Liver (tissue), 3 donors: Measurements from ENCODE around the gene UBE2Q2.

ENCODE experiments used
- ATF3 ChIP-seq: IDR thresholded peaks from 2 replicates; pipeline ENCODE4 v1.6.1; 2016; ENCODE audit warnings: antibody characterized with exemption
- CTCF ChIP-seq: fragments of 150-350 bp; IDR thresholded peaks from 2 replicates; pipeline ENCODE4 v1.5.1; 2017; ENCODE audit warnings: improper control_type of control experiment, low read depth, low read length; ENCODE audit not compliant: missing input control
- GABPA ChIP-seq, 2 donors: IDR thresholded peaks in 1 of 2; conservative IDR thresholded peaks in 1 of 2; 2 replicates each; pipeline ENCODE4 v1.6.1; 2016; ENCODE audit warnings: antibody characterized with exemption in 2 of 2, mild to moderate bottlenecking in 1 of 2, moderate library complexity in 1 of 2
- JUND ChIP-seq, 2 donors: IDR thresholded peaks; 2 replicates each; pipeline ENCODE4 v1.6.1; 2016; ENCODE audit warnings: antibody characterized with exemption in 2 of 2
- RAD21 ChIP-seq, 2 donors: IDR thresholded peaks; 2 replicates each; pipeline ENCODE4 v1.6.1; 2016; ENCODE audit warnings: antibody characterized with exemption in 2 of 2, mild to moderate bottlenecking in 2 of 2
- REST ChIP-seq: IDR thresholded peaks from 2 replicates; pipeline ENCODE4 v1.6.1; 2016; ENCODE audit warnings: antibody characterized with exemption, mild to moderate bottlenecking
- RXRA ChIP-seq, 2 donors: IDR thresholded peaks; 2 replicates each; pipeline ENCODE4 v1.6.1; 2017 to 2018; ENCODE audit warnings: antibody characterized with exemption in 2 of 2, mild to moderate bottlenecking in 1 of 2
- SP1 ChIP-seq: IDR thresholded peaks from 2 replicates; pipeline ENCODE4 v1.6.1; 2018; ENCODE audit warnings: antibody characterized with exemption, mild to moderate bottlenecking
- TAF1 ChIP-seq: conservative IDR thresholded peaks from 2 replicates; pipeline ENCODE4 v1.6.1; 2016; ENCODE audit warnings: antibody characterized with exemption, mild to moderate bottlenecking
- YY1 ChIP-seq: IDR thresholded peaks from 2 replicates; pipeline ENCODE4 v1.6.1; 2016; ENCODE audit warnings: antibody characterized with exemption, mild to moderate bottlenecking
- ZBTB33 ChIP-seq: IDR thresholded peaks from 2 replicates; pipeline ENCODE4 v1.6.1; 2016; ENCODE audit warnings: antibody characterized with exemption
- TF ChIP-seq, protein P1 (sequence below): IDR thresholded peaks from 2 replicates; pipeline ENCODE4 v1.6.1; 2016; ENCODE audit warnings: antibody characterized with exemption
- donor health status: healthy.
- donor health status: healthy.

DNA sequence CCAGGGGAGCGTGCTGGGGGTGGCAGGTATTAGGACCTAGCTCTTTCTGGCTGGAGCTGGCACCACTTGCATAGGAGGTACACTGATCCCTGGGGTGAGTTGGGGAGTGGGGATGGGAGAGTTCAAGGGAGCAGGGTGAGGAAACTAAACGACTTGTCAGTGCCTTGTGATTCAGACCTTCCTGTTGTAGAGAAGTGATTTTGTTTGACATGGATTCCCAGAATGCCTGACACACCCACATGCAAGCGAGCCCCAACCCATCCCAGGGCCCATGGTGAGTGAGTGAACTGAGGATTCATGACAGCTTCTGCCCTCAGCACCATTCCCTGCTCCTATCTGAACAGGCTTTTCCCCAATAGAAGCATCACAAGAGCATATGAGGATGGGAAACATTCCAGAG is 15.6 kb upstream of the UBE2Q2 start:
- TF ChIP-seq TAF1, result no peak
- no peak for TF ChIP-seq CTCF
- no peak for TF ChIP-seq RAD21 (IDR thresholded peaks at IDR 0.05)
- TF ChIP-seq REST, result no peak
- TF ChIP-seq SP1, result no peak
- no peak for TF ChIP-seq RXRA (IDR thresholded peaks at IDR 0.05)
- TF ChIP-seq, protein P1, sequence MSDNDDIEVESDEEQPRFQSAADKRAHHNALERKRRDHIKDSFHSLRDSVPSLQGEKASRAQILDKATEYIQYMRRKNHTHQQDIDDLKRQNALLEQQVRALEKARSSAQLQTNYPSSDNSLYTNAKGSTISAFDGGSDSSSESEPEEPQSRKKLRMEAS, result no peak
- TF ChIP-seq JUND (IDR thresholded peaks at IDR 0.05), result no peak
- no peak for TF ChIP-seq ZBTB33
- no peak for TF ChIP-seq ATF3
- TF ChIP-seq YY1, result no peak
- TF ChIP-seq GABPA (IDR thresholded peaks at IDR 0.05 in 1 of 2, conservative IDR thresholded peaks at IDR 0.05 in 1 of 2), result no peak
